ENCODE results near the gene OS9.

OS9 gene

GRCh38 chr12:57750561-57751431 is 56.9 kb downstream of the OS9 start:
- DNase-seq (ENCODE audit: low read depth, low spot score) = no peak
- peak overlapping the region; percentile 74 for H3K27ac ChIP-seq
- no peaks in the 10 kb centered on the region for H3K9me3 ChIP-seq (ENCODE audit: low read depth, low read length)
- peak overlapping the region; percentile 91 for H3K4me3 ChIP-seq
- peaks cover 56% of the 10 kb centered on the region for H3K36me3 ChIP-seq (ENCODE audit: insufficient read depth, low read length)
- H3K9ac ChIP-seq (ENCODE audit: insufficient read length) = peak overlapping the region; percentile 97
- TF ChIP-seq FOXP2 (optimal IDR thresholded peaks at IDR 0.05; ENCODE audit: control extremely low read depth, extremely low read length, insufficient read depth) (no peak), EZH2 (IDR thresholded peaks at IDR 0.05) (no peak), POLR2AphosphoS5 (IDR thresholded peaks at IDR 0.05; ENCODE audit: borderline replicate concordance, low read depth, low read length) (no peak; the same call in 1 of the 2 replicates)

DNA sequence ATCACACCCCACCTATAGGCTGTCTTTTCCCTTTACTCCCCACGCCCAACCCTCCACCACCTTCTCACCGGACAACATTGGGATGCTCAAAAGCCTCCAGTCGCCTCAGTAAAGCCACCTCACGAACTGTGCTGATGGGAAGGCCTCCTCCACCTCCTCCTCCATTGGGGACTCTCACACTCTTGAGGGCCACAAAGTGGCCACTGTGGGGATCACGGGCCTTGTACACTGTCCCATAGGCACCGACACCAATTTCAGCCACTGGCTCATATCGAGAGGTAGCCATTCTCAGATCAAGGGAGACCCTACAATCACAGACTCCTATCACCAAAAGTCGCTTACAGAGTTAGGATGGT is 57.5 kb downstream of the OS9 start:
- peak overlapping the region; percentile 91 for H3K4me3 ChIP-seq
- no peak for DNase-seq (ENCODE audit: low read depth, low spot score)
- H3K27ac ChIP-seq = peak overlapping the region; percentile 74
- H3K36me3 ChIP-seq (ENCODE audit: insufficient read depth, low read length) = peaks cover 50% of the 10 kb centered on the region
- H3K9ac ChIP-seq (ENCODE audit: insufficient read length) = peak overlapping the region; percentile 97
- no peaks in the 10 kb centered on the region for H3K9me3 ChIP-seq (ENCODE audit: low read depth, low read length)
- TF ChIP-seq EZH2 (IDR thresholded peaks at IDR 0.05) (no peak), POLR2AphosphoS5 (IDR thresholded peaks at IDR 0.05; ENCODE audit: borderline replicate concordance, low read depth, low read length) (no peak), FOXP2 (optimal IDR thresholded peaks at IDR 0.05; ENCODE audit: control extremely low read depth, extremely low read length, insufficient read depth) (no peak)

DNA sequence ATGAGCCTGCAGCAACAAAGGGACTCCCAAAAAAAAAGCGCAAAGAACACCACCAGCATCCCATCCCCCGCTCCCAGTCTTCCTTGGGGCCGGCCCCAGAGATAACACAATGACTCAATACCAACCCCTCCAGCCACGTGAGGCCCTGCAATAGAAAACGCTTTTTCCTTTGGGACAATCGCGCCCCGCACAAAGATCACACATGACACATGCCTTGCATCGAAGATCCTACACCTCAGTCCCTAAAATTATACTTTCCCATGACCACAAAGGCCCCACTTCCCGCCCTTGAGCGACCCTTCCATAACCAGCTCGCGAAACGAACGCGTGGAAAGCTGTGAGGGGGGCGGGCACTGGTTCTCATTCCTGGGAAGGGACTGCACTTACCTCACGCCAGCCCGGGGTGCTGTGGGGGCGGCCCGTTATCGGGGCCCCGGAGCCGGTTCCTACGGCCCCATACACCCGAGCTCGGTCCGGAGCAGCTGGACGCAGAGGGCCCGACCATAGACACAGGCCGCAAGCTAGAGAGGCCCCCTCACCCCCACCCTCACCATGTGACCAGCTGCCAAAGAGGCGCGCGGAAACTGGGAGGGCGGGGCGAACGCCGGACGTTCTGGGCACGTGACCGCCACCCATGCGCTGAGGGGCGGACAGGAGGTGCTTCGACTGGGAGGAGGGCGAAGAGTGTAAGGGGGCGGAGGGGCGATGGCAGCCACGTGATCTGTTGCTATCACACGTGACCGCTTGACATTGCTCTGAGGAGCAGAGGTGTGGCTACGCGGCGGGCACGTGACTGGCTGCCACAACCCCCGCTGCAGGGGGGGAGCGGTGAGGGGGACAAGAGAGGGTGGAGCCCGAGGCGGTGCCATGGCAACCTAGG is 58.1 kb downstream of the OS9 start, which contains the start of gene CDK4:
Gene CDK4, minus strand, starts transcription at position 523 of the 880 bp plus-strand sequence. CDS start 593 bp downstream, outside the sequence.
- H3K9ac ChIP-seq (ENCODE audit: insufficient read length) = peak within 1 kb of the TSS; percentile 97

GRCh38 chr12:57752668-57753000 is 58.7 kb downstream of the OS9 start:
- Histone ChIP-seq H3K9ac (ENCODE audit: insufficient read length) (no peak overlapping the region), H3K4me3 (peak overlapping the region; percentile 76), H3K36me3 (ENCODE audit: insufficient read depth, low read length) (peaks cover 37% of the 10 kb centered on the region), H3K9me3 (ENCODE audit: low read depth, low read length) (no peaks in the 10 kb centered on the region), H3K27ac (peak overlapping the region; percentile 72)
- no peak for TF ChIP-seq EZH2 (IDR thresholded peaks at IDR 0.05)
- no peak for TF ChIP-seq FOXP2 (optimal IDR thresholded peaks at IDR 0.05; ENCODE audit: control extremely low read depth, extremely low read length, insufficient read depth)
- no peak; the same call in 1 of the 2 replicates for TF ChIP-seq POLR2AphosphoS5 (IDR thresholded peaks at IDR 0.05; ENCODE audit: borderline replicate concordance, low read depth, low read length)
- DNase-seq (ENCODE audit: low read depth, low spot score) = no peak

More for the DNA sequence above, 58.1 kb downstream of the OS9 start, which contains the start of gene CDK4:
- Histone ChIP-seq H3K4me3 (peak within 1 kb of the TSS; percentile 91), H3K27ac (peak within 1 kb of the TSS; percentile 74), H3K36me3 (ENCODE audit: insufficient read depth, low read length) (peaks cover 43% of the 10 kb centered on the region), H3K9me3 (ENCODE audit: low read depth, low read length) (no peaks in the 10 kb centered on the region)
- TF ChIP-seq EZH2 (IDR thresholded peaks at IDR 0.05) (no peak), FOXP2 (optimal IDR thresholded peaks at IDR 0.05; ENCODE audit: control extremely low read depth, extremely low read length, insufficient read depth) (no peak), POLR2AphosphoS5 (IDR thresholded peaks at IDR 0.05; ENCODE audit: borderline replicate concordance, low read depth, low read length) (peak; percentile 79)
- peak; percentile 97 for DNase-seq (ENCODE audit: low read depth, low spot score)

GRCh38 chr12:57753756-57754337 is 59.9 kb downstream of the OS9 start:
- Histone ChIP-seq H3K9ac (ENCODE audit: insufficient read length) (no peak overlapping the region), H3K4me3 (no peak overlapping the region), H3K27ac (peak overlapping the region; percentile 70)

GRCh38 chr12:57754411-57755193 is 60.7 kb downstream of the OS9 start, which contains the start of gene MARCHF9:
TSS of gene MARCHF9 (plus strand) at chr12:57755103. CDS start at chr12:57755529, 426 bp downstream.
- DNase-seq (ENCODE audit: low read depth, low spot score) = no peak
- Histone ChIP-seq H3K9me3 (ENCODE audit: low read depth, low read length) (no peaks in the 10 kb centered on the region), H3K9ac (ENCODE audit: insufficient read length) (peak within 1 kb of the TSS; percentile 63), H3K27ac (peak within 1 kb of the TSS; percentile 70; the same call in 1 of the 2 replicates), H3K4me3 (peak within 1 kb of the TSS; percentile 81), H3K36me3 (ENCODE audit: insufficient read depth, low read length) (peaks cover 18% of the 10 kb centered on the region)
- no peak for TF ChIP-seq EZH2 (IDR thresholded peaks at IDR 0.05)
- TF ChIP-seq FOXP2 (optimal IDR thresholded peaks at IDR 0.05; ENCODE audit: control extremely low read depth, extremely low read length, insufficient read depth) = no peak
- TF ChIP-seq POLR2AphosphoS5 (IDR thresholded peaks at IDR 0.05; ENCODE audit: borderline replicate concordance, low read depth, low read length) = no peak

More at GRCh38 chr12:57753756-57754337, 59.9 kb downstream of the OS9 start:
- Histone ChIP-seq H3K36me3 (ENCODE audit: insufficient read depth, low read length) (peaks cover 25% of the 10 kb centered on the region), H3K9me3 (ENCODE audit: low read depth, low read length) (no peaks in the 10 kb centered on the region)
- DNase-seq (ENCODE audit: low read depth, low spot score) = no peak
- no peak for TF ChIP-seq FOXP2 (optimal IDR thresholded peaks at IDR 0.05; ENCODE audit: control extremely low read depth, extremely low read length, insufficient read depth)

DNA sequence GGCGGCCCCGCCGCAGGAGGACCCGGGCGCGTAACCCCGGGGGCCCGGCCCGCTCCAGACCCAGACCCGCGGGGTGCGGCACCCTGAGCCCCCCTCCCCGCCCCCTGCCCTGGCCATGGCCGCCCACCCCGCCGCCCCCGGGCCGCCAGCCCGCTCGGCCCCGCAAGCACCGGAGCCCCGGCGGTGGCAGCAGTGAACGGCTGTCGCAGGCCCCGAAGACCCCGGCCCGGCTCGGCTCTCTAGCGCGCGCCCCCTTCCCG is 61.2 kb downstream of the OS9 start:
- Histone ChIP-seq H3K9ac (ENCODE audit: insufficient read length) (no peak overlapping the region), H3K4me3 (peak overlapping the region; percentile 81), H3K9me3 (ENCODE audit: low read depth, low read length) (no peaks in the 10 kb centered on the region), H3K27ac (no peak overlapping the region), H3K36me3 (ENCODE audit: insufficient read depth, low read length) (peaks cover 14% of the 10 kb centered on the region)
- no peak for TF ChIP-seq FOXP2 (optimal IDR thresholded peaks at IDR 0.05; ENCODE audit: control extremely low read depth, extremely low read length, insufficient read depth)
- no peak for TF ChIP-seq POLR2AphosphoS5 (IDR thresholded peaks at IDR 0.05; ENCODE audit: borderline replicate concordance, low read depth, low read length)
- TF ChIP-seq EZH2 (IDR thresholded peaks at IDR 0.05) = no peak
- DNase-seq (ENCODE audit: low read depth, low spot score) = no peak
